ENCODE measurements around the gene FALEC. TPM values are rescaled to one million over a fixed set of nuclear protein-coding genes. Genes with fewer than 3 reads are reported as not detected.

The FALEC gene
- total and polyA plus RNA-seq, 9 of the 15 experiments (the other 6 are each of a cell fraction or from before 2014, with no cell fraction given): 0.15 to 1.8 (median 0.53) TPM; not detected in 5

GRCh38 chr1:150579110-150579944 is 63.8 kb downstream of the FALEC start, which contains the start of gene MCL1 (continued):
- TF ChIP-seq CHD7 (IDR thresholded peaks at IDR 0.05; ENCODE audit: low read depth, low read length) (no peak), DNMT1 (IDR thresholded peaks at IDR 0.05) (no peak), ARID3B (CRISPR knock-in tag; IDR thresholded peaks at IDR 0.05; ENCODE audit: borderline replicate concordance) (no peak), TOE1 (IDR thresholded peaks at IDR 0.05; ENCODE audit: borderline replicate concordance) (0 out of 2 replicates have a peak, but pooled peaks have one; percentile 38), TOE1 (CRISPR knock-in tag; IDR thresholded peaks at IDR 0.05; ENCODE audit: borderline replicate concordance, low read depth) (no peak), CBFB (CRISPR knock-in tag; IDR thresholded peaks at IDR 0.05) (no peak), ATF7 (IDR thresholded peaks at IDR 0.05) (peak; percentile 69), ZNF232 (CRISPR knock-in tag; IDR thresholded peaks at IDR 0.05) (no peak), NCOA2 (IDR thresholded peaks at IDR 0.05; ENCODE audit: partially characterized antibody in 2 of 2) (no peak), MAFF (IDR thresholded peaks at IDR 0.05; ENCODE audit: low read length) (no peak), FUS (optimal IDR thresholded peaks at IDR 0.05; ENCODE audit: low read depth, low read length) (peak; percentile 98), NFYB (IDR thresholded peaks at IDR 0.05; ENCODE audit: extremely low read depth, insufficient read length) (no peak)
- TF ChIP-seq, protein P1, sequence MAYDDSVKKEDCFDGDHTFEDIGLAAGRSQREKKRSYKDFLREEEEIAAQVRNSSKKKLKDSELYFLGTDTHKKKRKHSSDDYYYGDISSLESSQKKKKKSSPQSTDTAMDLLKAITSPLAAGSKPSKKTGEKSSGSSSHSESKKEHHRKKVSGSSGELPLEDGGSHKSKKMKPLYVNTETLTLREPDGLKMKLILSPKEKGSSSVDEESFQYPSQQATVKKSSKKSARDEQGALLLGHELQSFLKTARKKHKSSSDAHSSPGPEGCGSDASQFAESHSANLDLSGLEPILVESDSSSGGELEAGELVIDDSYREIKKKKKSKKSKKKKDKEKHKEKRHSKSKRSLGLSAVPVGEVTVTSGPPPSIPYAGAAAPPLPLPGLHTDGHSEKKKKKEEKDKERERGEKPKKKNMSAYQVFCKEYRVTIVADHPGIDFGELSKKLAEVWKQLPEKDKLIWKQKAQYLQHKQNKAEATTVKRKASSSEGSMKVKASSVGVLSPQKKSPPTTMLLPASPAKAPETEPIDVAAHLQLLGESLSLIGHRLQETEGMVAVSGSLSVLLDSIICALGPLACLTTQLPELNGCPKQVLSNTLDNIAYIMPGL (CRISPR knock-in tag; IDR thresholded peaks at IDR 0.05): no peak

Measured in K562 (cell line).